ENCODE data around the gene PLAAT2. TPM values are rescaled to one million over a fixed set of nuclear protein-coding genes. Genes with fewer than 3 reads are reported as not detected.
"Not testable (repeated sequence)": the region's sequence is repeated elsewhere in the genome, so short reads cannot be mapped to it uniquely, and the experiment has no call there.

The PLAAT2 gene
- total RNA-seq, 1 experiment from 2014 or later, result 13.6 TPM

DNA sequence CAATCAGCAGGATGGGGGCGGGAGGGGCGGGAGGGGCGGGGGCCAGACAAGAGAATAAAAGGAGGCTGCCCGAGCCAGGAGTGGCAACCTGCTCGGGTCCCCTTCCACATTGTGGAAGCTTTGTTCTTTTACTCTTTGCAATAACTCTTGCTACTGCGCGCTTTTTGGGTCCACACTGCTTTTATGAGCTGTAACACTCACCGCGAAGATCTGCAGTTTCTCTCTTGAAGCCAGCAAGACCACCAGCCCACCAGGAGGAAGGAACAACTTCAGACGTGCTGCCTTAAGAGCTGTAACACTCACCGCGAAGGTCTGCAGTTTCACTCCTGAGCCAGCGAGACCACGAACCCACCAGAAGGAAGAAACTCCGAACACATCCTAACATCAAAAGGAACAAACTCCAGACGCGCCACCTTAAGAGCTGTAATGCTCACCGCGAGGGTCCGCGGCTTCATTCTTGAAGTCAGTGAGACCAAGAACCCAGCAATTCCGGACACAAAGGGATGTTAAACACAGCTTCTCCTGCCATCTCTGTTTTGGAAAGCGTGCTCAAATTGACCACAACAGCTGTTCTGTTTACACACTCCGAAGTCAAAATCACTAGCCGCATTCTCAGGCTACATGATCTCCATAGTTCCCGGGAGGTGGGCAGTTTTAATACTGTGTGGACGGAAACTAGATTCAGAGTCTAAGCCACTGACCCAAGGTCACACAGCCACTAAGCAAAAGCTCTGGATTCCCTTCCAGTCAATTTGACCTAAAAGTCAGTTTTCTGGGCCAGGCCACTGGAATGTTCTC is 11.9 kb downstream of the PLAAT2 start:
- POLR2A ChIA-PET (ENCODE audit: unreplicated experiment), result interaction anchor here (0.6 to 1.8 kb wide), 3 partner anchors 15 to 64 kb away, joined by 3 to 6 read pairs (median 5); partner anchors contain the start of gene PLAAT4
- intact Hi-C loops (cut with micrococcal nuclease; ENCODE audit: unreplicated experiment), result no loop called here
- no peaks in the 10 kb centered on the region for H3K79me2 ChIP-seq (ENCODE audit: low read depth)
- no peak overlapping the region for H3K4me3 ChIP-seq
- no peaks in the 10 kb centered on the region for H4K20me1 ChIP-seq (ENCODE audit: insufficient read depth)
- no peaks in the 10 kb centered on the region for H3K36me3 ChIP-seq (ENCODE audit: low read depth)
- no peak overlapping the region for H2AFZ ChIP-seq
- no peaks in the 10 kb centered on the region for H3K9me2 ChIP-seq (ENCODE audit: insufficient read depth)
- CTCF ChIA-PET, result interaction anchor here (0.6 kb wide), 1 partner anchor 71 kb away, joined by 3 read pairs; no protein-coding TSS in a partner anchor
- H3K4me2 ChIP-seq, result no peak overlapping the region
- no peak for DNase-seq
- H3K27ac ChIP-seq, result no peak overlapping the region
- H3F3A ChIP-seq (ENCODE audit: insufficient read depth, low read depth), result no peaks in the 10 kb centered on the region
- TSS peak; percentile 49 for BruUV-seq (replicated peaks)
- H3K4me1 ChIP-seq (replicated peaks; ENCODE audit: insufficient read depth), result no peaks in the 10 kb centered on the region
- H3K9me3 ChIP-seq (ENCODE audit: insufficient read depth, low read depth), result no peaks in the 10 kb centered on the region
- no peaks in the 10 kb centered on the region for H3K27me3 ChIP-seq (ENCODE audit: insufficient read depth, low read depth)
- no peak for TF ChIP-seq EZH2 (IDR thresholded peaks at IDR 0.05; ENCODE audit: low read depth)
- TF ChIP-seq, protein P1, sequence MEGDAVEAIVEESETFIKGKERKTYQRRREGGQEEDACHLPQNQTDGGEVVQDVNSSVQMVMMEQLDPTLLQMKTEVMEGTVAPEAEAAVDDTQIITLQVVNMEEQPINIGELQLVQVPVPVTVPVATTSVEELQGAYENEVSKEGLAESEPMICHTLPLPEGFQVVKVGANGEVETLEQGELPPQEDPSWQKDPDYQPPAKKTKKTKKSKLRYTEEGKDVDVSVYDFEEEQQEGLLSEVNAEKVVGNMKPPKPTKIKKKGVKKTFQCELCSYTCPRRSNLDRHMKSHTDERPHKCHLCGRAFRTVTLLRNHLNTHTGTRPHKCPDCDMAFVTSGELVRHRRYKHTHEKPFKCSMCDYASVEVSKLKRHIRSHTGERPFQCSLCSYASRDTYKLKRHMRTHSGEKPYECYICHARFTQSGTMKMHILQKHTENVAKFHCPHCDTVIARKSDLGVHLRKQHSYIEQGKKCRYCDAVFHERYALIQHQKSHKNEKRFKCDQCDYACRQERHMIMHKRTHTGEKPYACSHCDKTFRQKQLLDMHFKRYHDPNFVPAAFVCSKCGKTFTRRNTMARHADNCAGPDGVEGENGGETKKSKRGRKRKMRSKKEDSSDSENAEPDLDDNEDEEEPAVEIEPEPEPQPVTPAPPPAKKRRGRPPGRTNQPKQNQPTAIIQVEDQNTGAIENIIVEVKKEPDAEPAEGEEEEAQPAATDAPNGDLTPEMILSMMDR (conservative IDR thresholded peaks at IDR 0.05), result no peak

DNA sequence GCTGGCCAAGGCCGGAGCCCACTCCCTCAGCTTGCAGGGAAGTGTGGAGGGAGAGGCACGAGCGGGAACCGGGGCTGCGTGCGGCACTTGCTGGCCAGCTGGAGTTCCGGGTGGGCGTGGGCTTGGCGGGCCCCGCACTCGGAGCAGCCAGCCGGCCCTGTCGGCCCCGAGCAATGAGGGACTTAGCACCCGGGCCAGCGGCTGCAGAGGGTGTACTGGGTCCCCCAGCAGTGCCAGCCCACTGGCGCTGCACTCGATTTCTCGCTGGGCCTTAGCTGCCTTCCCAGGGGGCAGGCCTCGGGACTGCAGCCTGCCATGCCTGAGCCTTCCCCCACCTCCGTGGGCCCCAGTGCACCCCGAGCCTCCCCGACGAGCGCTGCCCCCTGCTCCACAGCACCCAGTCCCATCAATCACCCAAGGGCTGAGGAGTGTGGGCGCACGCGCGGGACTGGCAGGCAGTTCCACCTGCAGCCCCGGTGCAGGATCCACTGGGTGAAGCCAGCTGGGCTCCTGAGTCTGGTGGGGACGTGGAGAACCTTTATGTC is 13.0 kb downstream of the PLAAT2 start:
- CTCF ChIA-PET; H3K9me2 ChIP-seq (ENCODE audit: insufficient read depth); H3F3A ChIP-seq (ENCODE audit: insufficient read depth, low read depth); intact Hi-C loops (cut with micrococcal nuclease; ENCODE audit: unreplicated experiment); POLR2A ChIA-PET (ENCODE audit: unreplicated experiment); H4K20me1 ChIP-seq (ENCODE audit: insufficient read depth); H3K27ac ChIP-seq; DNase-seq; H3K4me1 ChIP-seq (replicated peaks; ENCODE audit: insufficient read depth); H3K79me2 ChIP-seq (ENCODE audit: low read depth); H3K36me3 ChIP-seq (ENCODE audit: low read depth); H2AFZ ChIP-seq; BruUV-seq (replicated peaks); H3K9me3 ChIP-seq (ENCODE audit: insufficient read depth, low read depth); H3K4me2 ChIP-seq; H3K4me3 ChIP-seq; H3K27me3 ChIP-seq (ENCODE audit: insufficient read depth, low read depth): not testable (repeated sequence)

DNA sequence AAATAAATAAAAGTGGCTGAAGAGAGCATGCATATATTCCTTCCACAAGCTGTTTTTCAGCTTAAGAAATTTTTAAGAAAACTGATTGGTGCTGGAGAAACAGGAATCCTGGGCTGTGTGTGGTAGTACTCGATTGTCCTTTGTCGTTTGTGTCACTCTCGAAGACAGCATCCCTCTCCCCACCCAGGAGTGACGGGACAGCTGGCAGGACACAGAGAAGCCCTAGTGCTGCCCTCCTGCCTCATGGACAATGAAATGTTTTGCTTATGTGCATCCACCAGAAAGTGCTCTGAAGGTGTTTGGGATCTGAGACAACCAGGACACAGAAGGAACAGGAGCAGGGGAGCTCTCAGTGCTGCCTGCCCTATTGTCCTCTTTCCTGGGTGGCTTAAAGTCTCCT is 13.8 kb downstream of the PLAAT2 start:
- no peaks in the 10 kb centered on the region for H3K4me1 ChIP-seq (replicated peaks; ENCODE audit: insufficient read depth)
- H3K27me3 ChIP-seq (ENCODE audit: insufficient read depth, low read depth), result no peaks in the 10 kb centered on the region
- H3F3A ChIP-seq (ENCODE audit: insufficient read depth, low read depth), result no peaks in the 10 kb centered on the region
- no peak overlapping the region for H3K4me3 ChIP-seq
- H2AFZ ChIP-seq, result no peak overlapping the region
- no peak overlapping the region for H3K4me2 ChIP-seq
- intact Hi-C loops (cut with micrococcal nuclease; ENCODE audit: unreplicated experiment), result no loop called here
- H3K27ac ChIP-seq, result no peak overlapping the region
- no peaks in the 10 kb centered on the region for H3K79me2 ChIP-seq (ENCODE audit: low read depth)
- ChIA-PET CTCF (no interaction called here), POLR2A (ENCODE audit: unreplicated experiment) (no interaction called here)
- TF ChIP-seq, protein P1 (conservative IDR thresholded peaks at IDR 0.05), result no peak
- no peak for TF ChIP-seq EZH2 (IDR thresholded peaks at IDR 0.05; ENCODE audit: low read depth)
- H3K9me2 ChIP-seq (ENCODE audit: insufficient read depth), result no peaks in the 10 kb centered on the region
- BruUV-seq (replicated peaks), result no TSS peak
- no peaks in the 10 kb centered on the region for H3K36me3 ChIP-seq (ENCODE audit: low read depth)
- H3K9me3 ChIP-seq (ENCODE audit: insufficient read depth, low read depth), result no peaks in the 10 kb centered on the region
- no peak for DNase-seq
- no peaks in the 10 kb centered on the region for H4K20me1 ChIP-seq (ENCODE audit: insufficient read depth)
